Measurements from ENCODE around the gene WWOX. TPM values are rescaled to one million over a fixed set of nuclear protein-coding genes. Genes with fewer than 3 reads are reported as not detected.

Gene WWOX
- total RNA-seq, 2 experiments from 2014 or later: 19.1 to 23.7 TPM

DNA sequence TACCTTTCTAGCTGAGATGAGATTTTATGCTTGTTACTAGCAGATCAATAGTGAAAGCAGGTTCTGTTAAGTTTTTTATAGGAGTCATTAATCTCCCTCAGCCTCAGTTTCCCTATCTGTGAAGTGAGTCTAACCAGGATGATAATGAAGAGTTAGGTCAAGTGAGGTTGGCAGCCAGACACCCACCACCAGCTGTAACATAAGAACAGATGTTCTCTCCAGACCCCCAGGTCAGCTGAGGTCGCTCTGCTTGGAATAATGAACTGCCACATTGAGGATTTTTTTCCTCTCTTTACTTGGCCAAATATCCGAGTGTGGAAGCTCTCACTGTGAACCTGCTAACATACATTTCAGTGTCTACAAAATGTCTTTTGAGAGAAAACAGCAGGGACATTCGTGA is 389.6 kb downstream of the WWOX start:
- Mint-ChIP-seq H3K4me3 (no peak overlapping the region), H3K9me3 (no peaks in the 10 kb centered on the region), H3K27ac (no peak overlapping the region), H3K4me1 (ENCODE audit: low read depth) (no peaks in the 10 kb centered on the region), H3K36me3 (ENCODE audit: low read depth) (no peaks in the 10 kb centered on the region), H3K27me3 (no peaks in the 10 kb centered on the region)
- intact Hi-C loops (cut with micrococcal nuclease): no loop called here
- ChIA-PET POLR2A (interaction anchor here (1.0 kb wide), 1 partner anchor 11 kb away, joined by 3 read pairs; no protein-coding TSS in a partner anchor), CTCF (no interaction called here)
- TF ChIP-seq, protein P1, sequence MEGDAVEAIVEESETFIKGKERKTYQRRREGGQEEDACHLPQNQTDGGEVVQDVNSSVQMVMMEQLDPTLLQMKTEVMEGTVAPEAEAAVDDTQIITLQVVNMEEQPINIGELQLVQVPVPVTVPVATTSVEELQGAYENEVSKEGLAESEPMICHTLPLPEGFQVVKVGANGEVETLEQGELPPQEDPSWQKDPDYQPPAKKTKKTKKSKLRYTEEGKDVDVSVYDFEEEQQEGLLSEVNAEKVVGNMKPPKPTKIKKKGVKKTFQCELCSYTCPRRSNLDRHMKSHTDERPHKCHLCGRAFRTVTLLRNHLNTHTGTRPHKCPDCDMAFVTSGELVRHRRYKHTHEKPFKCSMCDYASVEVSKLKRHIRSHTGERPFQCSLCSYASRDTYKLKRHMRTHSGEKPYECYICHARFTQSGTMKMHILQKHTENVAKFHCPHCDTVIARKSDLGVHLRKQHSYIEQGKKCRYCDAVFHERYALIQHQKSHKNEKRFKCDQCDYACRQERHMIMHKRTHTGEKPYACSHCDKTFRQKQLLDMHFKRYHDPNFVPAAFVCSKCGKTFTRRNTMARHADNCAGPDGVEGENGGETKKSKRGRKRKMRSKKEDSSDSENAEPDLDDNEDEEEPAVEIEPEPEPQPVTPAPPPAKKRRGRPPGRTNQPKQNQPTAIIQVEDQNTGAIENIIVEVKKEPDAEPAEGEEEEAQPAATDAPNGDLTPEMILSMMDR (IDR thresholded peaks at IDR 0.05): no peak
- no peak for DNase-seq
- ATAC-seq: no peak

DNA sequence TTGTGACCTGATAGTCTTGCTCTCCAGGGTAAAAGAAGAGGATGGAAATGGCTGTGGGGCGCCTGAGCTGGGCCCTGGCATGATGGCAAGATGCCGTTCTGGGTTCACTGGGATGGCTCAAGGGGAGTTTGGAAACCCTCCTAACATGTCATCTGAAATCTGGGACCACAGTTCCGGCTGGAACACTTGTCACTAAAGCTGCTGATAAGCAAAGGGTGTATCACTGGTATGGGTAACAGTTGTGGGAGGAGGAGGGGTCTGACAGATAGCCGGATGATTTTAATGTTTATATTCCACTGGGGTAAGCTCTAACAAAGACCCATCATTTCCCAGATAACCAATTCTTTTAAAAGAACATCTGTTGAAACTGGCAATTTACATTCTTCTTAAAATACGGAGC is 390.2 kb downstream of the WWOX start:
- Mint-ChIP-seq H3K36me3 (ENCODE audit: low read depth) (no peaks in the 10 kb centered on the region), H3K27ac (no peak overlapping the region), H3K4me1 (ENCODE audit: low read depth) (no peaks in the 10 kb centered on the region), H3K9me3 (no peaks in the 10 kb centered on the region), H3K4me3 (no peak overlapping the region), H3K27me3 (no peaks in the 10 kb centered on the region)
- CTCF ChIA-PET: no interaction called here
- intact Hi-C loops (cut with micrococcal nuclease): no loop called here
- TF ChIP-seq, protein P1 (IDR thresholded peaks at IDR 0.05): no peak
- POLR2A ChIA-PET: interaction anchor here (1.0 kb wide), 1 partner anchor 10 kb away, joined by 3 read pairs; no protein-coding TSS in a partner anchor
- no peak for ATAC-seq
- no peak for DNase-seq

DNA sequence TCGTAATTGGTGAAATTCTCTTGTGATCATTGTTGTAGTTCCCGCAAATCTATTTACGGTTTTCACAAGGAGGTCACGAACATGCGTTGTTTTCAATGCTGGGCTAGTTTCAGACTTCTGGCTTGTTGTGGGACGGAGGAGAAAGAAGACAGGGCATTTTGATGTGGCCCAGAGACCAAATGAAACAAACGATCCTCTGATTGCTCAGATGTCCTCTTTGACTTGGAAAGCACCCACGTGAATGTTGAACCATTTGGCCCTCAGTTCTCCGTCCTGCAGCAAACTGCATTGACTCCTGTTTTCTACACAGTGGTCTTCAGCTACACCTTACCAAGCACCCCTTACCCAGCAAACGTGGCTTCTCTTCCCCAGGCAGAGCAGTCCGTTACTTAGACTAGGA is 391.0 kb downstream of the WWOX start:
- H3K27me3 Mint-ChIP-seq: no peaks in the 10 kb centered on the region
- H3K27ac Mint-ChIP-seq: no peak overlapping the region
- POLR2A ChIA-PET: no interaction called here
- H3K4me3 Mint-ChIP-seq: no peak overlapping the region
- ATAC-seq (no peak), DNase-seq (no peak)
- CTCF ChIA-PET: interaction anchor here (1.4 kb wide), 1 partner anchor 12 kb away, joined by 4 read pairs; no protein-coding TSS in a partner anchor
- TF ChIP-seq, protein P1 (IDR thresholded peaks at IDR 0.05): no peak
- intact Hi-C loops (cut with micrococcal nuclease): no loop called here
- H3K9me3 Mint-ChIP-seq: no peaks in the 10 kb centered on the region
- H3K36me3 Mint-ChIP-seq (ENCODE audit: low read depth): no peaks in the 10 kb centered on the region
- H3K4me1 Mint-ChIP-seq (ENCODE audit: low read depth): no peaks in the 10 kb centered on the region

DNA sequence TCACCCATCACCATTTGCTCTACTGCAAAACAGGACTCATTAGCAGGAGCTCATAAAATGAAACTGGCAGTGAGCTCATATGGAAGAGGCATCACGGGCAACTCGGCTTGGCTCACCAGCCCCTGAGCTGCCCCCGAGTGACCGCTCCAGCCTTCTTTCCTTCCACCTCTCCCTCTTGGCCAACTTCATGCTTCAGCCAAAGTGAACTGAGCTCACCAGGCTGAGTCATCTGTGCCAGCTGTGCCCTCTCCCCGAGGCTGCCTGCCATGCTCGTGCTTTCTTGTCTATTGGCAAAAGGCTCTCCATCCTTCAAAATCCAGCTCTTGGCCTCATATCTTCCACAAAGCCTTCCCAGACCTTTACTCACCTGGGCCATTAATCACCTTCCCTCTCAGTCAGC is 391.4 kb downstream of the WWOX start:
- intact Hi-C loops (cut with micrococcal nuclease): no loop called here
- H3K36me3 Mint-ChIP-seq (ENCODE audit: low read depth): no peaks in the 10 kb centered on the region

DNA sequence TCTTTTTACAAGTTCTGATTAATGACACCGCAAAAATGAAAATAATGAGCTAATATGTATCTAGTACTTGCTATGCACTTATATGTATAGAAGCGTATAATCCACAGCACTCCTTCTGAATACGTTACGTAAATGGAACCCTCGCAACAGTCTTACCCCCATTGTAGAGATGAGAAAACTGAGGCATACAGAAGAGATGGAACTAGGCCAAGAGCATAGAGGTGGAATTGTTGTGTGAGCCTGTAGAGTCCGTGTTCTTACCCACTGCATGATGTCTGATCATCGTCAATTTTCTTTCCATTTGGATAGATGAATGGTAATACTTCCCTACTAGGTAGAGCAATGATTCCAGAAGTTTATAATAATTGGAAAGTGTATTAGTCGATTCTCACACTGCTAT is 394.1 kb downstream of the WWOX start:
- ATAC-seq (no peak), DNase-seq (no peak)
- no peaks in the 10 kb centered on the region for H3K4me1 Mint-ChIP-seq (ENCODE audit: low read depth)
- TF ChIP-seq, protein P1 (IDR thresholded peaks at IDR 0.05): no peak
- H3K9me3 Mint-ChIP-seq: no peaks in the 10 kb centered on the region
- intact Hi-C loops (cut with micrococcal nuclease): no loop called here
- H3K27me3 Mint-ChIP-seq: no peaks in the 10 kb centered on the region
- CTCF ChIA-PET: no interaction called here
- H3K36me3 Mint-ChIP-seq (ENCODE audit: low read depth): no peaks in the 10 kb centered on the region
- H3K27ac Mint-ChIP-seq: no peak overlapping the region
- H3K4me3 Mint-ChIP-seq: no peak overlapping the region
- POLR2A ChIA-PET: no interaction called here

More for the DNA sequence above, 391.4 kb downstream of the WWOX start:
- ChIA-PET POLR2A (no interaction called here), CTCF (interaction anchor here (1.4 kb wide), 1 partner anchor 12 kb away, joined by 4 read pairs; no protein-coding TSS in a partner anchor)
- Mint-ChIP-seq H3K4me1 (ENCODE audit: low read depth) (no peaks in the 10 kb centered on the region), H3K27ac (no peak overlapping the region), H3K9me3 (no peaks in the 10 kb centered on the region), H3K27me3 (no peaks in the 10 kb centered on the region), H3K4me3 (no peak overlapping the region)
- DNase-seq: no peak
- TF ChIP-seq, protein P1 (IDR thresholded peaks at IDR 0.05): no peak
- no peak for ATAC-seq

All from activated CD8-positive, alpha-beta T cell treated with anti-CD3 and anti-CD28 coated beads for 36 hours (primary cell).